Fibroblast of skin of scalp (primary cell): Measurements from ENCODE around the gene FER1L5.
A peak's percentile ranks its signal among the peaks of the same experiment; 100 is the strongest.

Source experiments
- DNase-seq: peaks from one replicate; pipeline ENCODE4 v3.0.0-alpha.2; 2013

Gene FER1L5

DNA sequence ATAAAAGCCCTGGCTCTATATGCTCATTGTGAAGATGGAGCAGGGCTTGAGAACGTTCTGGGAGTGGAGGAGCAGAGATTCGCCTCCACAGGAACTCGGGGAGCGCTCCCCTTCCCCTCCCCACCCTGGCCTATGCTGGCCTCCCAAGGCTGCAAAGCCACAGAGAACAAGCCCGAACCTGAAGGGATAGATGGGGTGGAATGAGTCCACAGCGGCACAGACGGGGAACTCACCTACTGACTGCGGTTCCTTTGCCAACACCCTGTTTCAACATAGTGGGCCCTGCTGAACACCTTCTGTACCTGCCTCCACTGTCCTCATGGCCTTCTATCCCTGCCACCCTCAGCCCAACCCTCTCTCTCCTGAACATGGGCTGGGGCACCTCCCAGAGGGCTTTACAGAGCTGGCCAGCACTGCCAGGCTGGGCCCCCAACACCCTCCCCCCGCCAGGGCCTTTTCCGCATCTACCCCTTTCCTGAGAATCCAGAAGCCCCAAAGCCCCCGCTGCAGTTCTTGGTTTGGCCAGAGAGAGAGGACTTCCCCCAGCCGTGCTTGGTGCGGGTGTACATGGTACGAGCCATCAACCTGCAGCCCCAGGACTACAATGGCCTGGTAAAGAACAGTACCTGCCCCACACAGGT lies 55.8 kb downstream of the FER1L5 start:
- DNase-seq: no peak

GRCh38 chr2:96699021-96699420 lies 56.5 kb downstream of the FER1L5 start:
- DNase-seq: no peak

- no peak for DNase-seq
These were observed 57.1 kb downstream of the FER1L5 start for GRCh38 chr2:96699621-96700020.

DNA sequence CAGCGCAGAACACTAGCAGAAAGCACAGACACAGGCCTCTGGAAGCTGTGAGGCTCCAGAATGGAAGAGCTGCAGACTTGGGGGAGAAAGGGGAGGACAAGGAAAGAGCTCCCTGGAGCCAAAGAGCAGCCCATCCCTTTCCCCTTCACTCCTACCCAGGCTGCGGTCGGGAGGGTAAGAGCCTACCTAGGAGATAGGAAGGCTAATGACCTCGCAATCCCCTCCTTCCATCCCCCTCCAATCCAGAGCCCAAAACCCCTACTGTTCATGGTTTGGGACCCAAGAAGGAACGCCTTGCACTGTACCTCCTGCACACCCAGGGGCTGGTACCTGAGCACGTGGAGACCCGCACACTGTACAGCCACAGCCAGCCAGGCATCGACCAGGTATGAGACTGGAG lies 57.5 kb downstream of the FER1L5 start:
- DNase-seq: no peak

- DNase-seq: no peak
These were observed 59.1 kb downstream of the FER1L5 start for GRCh38 chr2:96701636-96702035.

DNA sequence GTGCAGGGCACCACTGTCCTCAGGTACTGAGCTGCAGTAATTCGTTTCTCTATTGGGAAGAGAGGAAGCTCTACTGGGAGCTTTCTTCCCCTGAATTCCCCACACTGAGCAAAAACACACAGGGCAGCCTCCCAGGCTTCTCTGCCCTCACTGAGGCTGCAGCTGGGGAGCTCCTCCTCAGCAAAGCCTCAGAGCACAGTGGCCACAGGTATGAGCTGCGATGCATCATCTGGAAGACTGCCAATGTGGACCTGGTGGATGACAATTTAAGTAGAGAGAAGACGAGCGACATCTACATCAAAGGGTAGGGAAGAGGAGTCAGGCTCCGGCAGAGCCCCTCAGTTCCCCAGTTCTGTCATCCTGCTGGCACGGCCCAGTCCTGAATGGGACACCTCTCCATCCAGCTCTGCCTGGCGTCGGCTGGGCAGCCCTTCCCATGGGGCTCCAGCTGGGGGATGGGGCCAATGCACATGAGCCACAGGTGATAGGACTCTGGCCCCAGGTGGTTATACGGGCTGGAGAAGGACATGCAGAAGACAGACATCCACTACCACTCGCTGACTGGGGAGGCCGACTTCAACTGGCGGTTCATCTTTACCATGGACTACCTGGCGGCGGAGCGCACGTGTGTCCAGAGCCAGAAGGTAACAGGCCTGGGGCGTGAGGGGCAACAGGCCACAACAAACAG lies 59.7 kb downstream of the FER1L5 start:
- no peak for DNase-seq

DNA sequence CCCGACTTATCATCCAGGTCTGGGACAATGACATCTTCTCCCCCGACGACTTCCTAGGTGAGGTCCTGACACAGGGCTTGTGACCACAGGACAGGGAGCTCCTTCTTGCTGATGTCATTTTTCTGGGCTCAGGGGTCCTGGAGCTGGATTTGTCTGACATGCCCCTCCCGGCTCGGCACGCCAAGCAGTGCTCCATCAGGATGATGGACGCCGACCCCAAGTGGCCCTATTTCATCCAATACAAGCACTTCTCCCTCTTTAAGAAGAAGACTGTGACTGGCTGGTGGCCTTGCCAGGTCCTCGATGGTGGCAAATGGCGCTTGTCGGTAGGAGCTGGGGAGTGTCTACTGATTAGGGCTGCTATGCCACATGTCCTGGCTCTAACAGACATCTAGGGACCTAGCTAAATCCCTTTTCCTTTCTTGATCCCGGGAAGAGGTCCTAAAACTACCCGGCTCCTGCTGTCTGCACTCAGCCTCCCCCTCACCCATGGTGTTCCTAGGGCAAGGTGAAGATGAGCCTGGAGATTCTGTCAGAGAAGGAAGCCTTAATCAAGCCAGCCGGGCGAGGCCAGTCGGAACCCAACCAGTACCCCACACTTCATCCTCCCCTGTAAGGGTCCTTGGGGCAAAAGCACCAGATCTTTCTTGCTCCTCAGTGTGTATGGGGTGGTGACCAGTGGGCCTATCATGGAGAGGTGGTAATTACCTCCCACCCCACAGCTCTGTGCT lies 60.6 kb downstream of the FER1L5 start:
- DNase-seq: no peak

DNA sequence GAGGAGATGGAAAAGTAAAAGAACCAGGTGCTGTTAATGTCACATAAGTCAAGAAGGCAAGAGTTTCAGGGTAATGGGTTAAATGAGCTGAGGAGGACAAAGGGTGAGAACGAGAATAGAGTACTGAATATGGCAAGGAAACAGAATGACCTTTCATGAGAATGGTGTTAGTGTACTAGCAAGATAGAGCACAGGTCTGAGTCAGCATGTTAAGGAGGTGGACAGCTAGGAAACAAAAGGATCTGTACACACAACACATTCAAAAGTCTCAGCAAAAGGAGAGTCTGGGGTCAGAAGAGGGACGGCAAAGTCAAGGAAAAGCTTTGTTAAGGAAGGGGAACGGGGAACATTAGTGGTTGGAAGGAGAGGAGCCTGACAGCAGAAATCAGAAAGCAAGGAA lies 68.4 kb downstream of the FER1L5 start:
- no peak for DNase-seq

- DNase-seq: peak; percentile 37
These were observed 73.1 kb downstream of the FER1L5 start for GRCh38 chr2:96715658-96716057.

GRCh38 chr2:96716388-96716787 lies 73.8 kb downstream of the FER1L5 start:
- no peak for DNase-seq

GRCh38 chr2:96726131-96726530 lies 83.6 kb downstream of the FER1L5 start:
- no peak for DNase-seq

- DNase-seq: no peak
These were observed 84.9 kb downstream of the FER1L5 start for GRCh38 chr2:96727431-96727830.

DNA sequence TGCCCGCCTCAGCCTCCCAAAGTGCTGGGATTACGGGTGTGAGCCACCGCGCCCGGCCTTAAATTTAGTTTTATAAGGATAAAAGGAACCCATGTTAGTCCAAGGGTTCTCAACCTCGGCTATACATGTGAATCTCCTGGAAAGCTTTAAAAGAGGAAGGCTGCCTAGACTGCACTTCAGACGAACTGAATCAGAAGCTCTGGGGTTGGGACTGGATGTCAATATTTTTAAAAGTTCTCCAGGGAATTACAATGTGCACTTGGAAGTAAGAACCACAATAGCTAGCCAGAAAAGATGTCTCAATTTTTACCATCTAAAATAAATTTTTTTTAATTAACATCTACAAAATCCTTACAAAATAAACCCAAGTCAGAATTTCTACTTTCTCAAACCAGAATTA lies 87.2 kb downstream of the FER1L5 start:
- DNase-seq: no peak

DNA sequence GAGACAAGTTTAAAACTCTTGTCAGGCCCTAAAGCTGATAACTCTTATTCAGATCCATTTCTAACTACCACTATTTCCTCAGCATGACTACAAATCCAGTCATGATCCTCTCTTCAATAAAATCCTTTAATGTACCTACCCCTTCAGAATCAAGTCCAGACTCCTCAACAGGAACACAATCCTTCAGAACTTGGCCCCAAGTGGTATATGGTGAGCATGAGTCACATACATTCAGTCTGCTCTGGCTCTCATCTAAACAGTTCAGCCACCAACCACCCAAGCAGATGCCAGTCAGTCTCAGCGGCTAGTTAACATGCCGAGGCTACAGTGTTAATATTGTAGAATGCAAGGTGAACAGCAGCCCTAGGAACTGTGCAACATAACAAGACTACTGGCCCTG lies 87.6 kb downstream of the FER1L5 start:
- no peak for DNase-seq

DNA sequence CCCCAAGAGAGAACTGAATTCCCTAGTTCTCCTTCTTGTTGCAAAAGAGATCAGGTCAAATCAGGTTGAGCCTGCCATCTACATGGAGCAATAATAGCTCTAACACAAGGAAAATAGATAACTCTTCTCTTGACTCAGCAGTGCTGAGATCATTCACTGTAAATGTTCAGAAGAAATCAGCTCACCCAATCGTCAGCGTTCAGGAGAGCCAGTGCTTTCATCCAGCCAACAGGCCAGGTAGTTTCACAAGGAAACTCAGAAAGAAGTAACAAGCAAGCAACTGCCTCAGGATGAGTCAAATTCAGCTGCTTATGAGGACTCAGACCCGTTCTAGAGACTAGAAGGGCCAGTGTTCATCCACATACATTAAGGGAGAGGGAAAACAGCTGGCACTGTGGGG lies 91.4 kb downstream of the FER1L5 start:
- DNase-seq: no peak

DNA sequence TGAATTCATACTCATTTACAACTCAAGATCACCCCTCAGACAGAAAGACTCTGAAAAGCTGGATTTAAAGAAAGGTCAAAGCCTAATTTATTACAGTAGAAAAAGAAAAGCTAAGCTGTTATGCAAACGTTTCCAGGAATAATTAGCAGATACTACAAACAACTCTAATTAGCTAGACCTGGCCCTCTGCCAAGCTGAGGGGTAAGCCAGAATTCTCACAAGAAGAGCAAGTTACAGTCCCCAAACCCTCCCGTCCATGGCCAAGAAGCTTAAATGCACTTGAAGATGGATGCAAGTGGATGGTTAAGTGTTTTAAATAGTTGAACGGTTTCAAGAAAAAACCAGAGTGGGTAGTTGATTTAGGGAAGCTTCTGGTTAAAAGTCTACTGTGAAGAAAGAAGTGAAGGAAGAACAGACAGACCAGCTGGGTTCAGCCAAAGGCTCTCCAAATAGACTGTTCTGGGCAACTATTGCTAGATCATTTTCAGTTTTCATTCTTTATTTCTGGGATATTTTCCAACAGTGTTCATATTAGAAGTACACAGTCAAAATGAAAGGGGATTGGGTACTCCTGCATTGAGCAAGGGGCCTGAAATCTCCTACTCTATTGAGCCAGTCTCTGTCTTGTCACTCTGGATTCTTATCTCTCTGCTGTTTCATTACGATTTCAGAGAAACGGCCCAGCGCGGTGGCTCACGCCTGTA lies 92.5 kb downstream of the FER1L5 start:
- DNase-seq: no peak

- DNase-seq: no peak
These were observed 94.7 kb downstream of the FER1L5 start for GRCh38 chr2:96737251-96737650.

DNA sequence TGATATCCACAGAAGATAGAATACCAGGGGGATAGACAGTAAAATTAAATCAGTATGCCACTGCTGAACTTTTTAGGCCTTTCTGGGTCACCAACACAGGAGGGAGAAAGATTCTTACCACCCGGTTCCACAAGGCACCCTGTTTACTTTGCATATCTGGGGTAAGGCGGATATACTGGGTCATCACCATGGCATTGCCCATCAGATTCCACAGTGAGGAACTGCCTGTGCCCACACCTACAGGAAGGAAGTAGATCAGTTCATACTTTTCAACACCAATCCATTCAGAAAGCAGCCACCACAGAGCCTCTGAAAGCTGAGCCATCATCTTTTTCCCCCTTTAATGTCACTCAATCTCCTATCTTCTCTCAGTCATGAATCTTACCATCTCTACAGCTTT lies 95.3 kb downstream of the FER1L5 start:
- DNase-seq: no peak

GRCh38 chr2:96739076-96739632 lies 96.6 kb downstream of the FER1L5 start:
- no peak for DNase-seq

- peak; percentile 97 for DNase-seq
These were observed 97.3 kb downstream of the FER1L5 start, which contains the start of gene LMAN2L for GRCh38 chr2:96739633-96740428. TSS of gene LMAN2L (minus strand) at chr2:96740064. CDS start at chr2:96740040, 24 bp downstream.

- peak; percentile 39 for DNase-seq
These were observed 104.6 kb downstream of the FER1L5 start for GRCh38 chr2:96747061-96747617.

DNA sequence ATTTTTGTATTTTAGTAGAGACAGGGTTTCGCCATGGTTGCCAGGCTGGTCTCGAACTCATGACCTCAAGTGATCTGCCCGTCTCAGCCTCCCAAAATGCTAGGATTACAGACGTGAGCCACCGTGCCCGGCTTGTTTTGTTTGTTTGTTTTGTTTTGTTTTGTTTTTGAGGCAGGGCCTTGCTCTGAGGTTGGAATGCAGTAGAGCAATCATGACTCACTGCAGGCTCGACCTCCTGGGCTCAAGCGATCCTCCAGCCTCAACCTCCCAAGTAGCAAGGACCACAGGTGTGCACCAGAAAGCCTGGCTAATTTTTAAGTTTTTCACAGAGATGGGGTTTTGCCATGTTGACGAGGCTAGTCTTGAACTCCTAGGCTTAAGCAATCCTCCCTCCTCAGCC lies 109.2 kb downstream of the FER1L5 start:
- DNase-seq: no peak
